ENCODE results near the gene DIS3L. TPM values are rescaled to one million over a fixed set of nuclear protein-coding genes. Genes with fewer than 3 reads are reported as not detected.

Gene DIS3L
- total and polyA plus RNA-seq, 2 donors (not counting 3 experiments of a cell fraction or from before 2014, with no cell fraction given): 7.8 to 27.9 TPM

DNA sequence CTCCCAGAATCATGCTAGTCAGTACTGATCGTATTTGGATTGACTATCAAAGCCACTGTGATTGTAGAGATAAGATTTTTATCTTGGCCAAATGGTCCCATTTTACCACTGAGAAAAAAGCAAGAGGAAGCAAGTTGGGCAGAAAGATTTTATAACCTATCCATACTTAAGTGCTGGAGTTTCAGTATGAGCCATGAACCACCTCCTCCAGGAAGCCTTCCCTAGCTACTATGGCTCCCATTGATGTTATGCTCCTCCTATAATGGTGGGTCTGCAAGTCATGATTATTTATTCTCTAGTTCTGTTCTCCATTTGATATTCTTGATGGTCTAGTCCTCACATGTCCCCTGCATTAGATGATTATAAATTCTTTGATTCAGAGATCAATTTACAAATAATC lies 46.4 kb upstream of the DIS3L start:
- Histone ChIP-seq H3K4me3 (replicated peaks in 1 of 3; ENCODE audit: insufficient read depth in 1 of 3, low read depth in 1 of 3, low read length in 3 of 3) (no peak overlapping the region), H3K9me3 (replicated peaks; ENCODE audit: control insufficient read depth, insufficient read depth, low read length) (no peaks in the 10 kb centered on the region), H3K27ac (ENCODE audit: insufficient read depth, low read depth, low read length) (no peak overlapping the region), H2AFZ (ENCODE audit: low read depth, low read length) (no peak overlapping the region), H3K27me3 (ENCODE audit: control insufficient read depth in 2 of 2, insufficient read depth in 2 of 2, low read length in 2 of 2) (peaks cover 42 to 48% of the 10 kb centered on the region in 2 experiments), H3K9ac (replicated peaks; ENCODE audit: extremely low read depth, insufficient read depth, low read length) (no peak overlapping the region), H3K4me1 (ENCODE audit: control insufficient read depth, extremely low read depth, insufficient read depth, low read length) (no peaks in the 10 kb centered on the region), H4K20me1 (replicated peaks; ENCODE audit: control insufficient read depth, extremely low read depth, insufficient read depth, low read length) (no peaks in the 10 kb centered on the region), H3K4me2 (ENCODE audit: insufficient read depth, low read length) (no peak overlapping the region), H3K79me2 (ENCODE audit: control insufficient read depth, insufficient read depth, low read length) (no peaks in the 10 kb centered on the region), H3K36me3 (ENCODE audit: control insufficient read depth in 2 of 2, extremely low read depth in 1 of 2, insufficient read depth in 2 of 2, low read length in 2 of 2) (no peaks in the 10 kb centered on the region), H3K9me1 (replicated peaks; ENCODE audit: control insufficient read depth, extremely low read depth, insufficient read depth, low read length) (no peaks in the 10 kb centered on the region)
- no peak for FAIRE-seq
- dilution Hi-C loops (cut with MboI; ENCODE audit: extremely low pct_ligation_motif_present, low sequenced_read_pairs) (no loop called here), intact Hi-C loops (cut with micrococcal nuclease) (no loop called here)
- ChIA-PET POLR2A (no interaction called here), CTCF (no interaction called here)
- DNase-seq (ENCODE audit: low read depth, low spot score): no peak
- no TSS peak for BruUV-seq (replicated peaks)
- TF ChIP-seq, protein P1, sequence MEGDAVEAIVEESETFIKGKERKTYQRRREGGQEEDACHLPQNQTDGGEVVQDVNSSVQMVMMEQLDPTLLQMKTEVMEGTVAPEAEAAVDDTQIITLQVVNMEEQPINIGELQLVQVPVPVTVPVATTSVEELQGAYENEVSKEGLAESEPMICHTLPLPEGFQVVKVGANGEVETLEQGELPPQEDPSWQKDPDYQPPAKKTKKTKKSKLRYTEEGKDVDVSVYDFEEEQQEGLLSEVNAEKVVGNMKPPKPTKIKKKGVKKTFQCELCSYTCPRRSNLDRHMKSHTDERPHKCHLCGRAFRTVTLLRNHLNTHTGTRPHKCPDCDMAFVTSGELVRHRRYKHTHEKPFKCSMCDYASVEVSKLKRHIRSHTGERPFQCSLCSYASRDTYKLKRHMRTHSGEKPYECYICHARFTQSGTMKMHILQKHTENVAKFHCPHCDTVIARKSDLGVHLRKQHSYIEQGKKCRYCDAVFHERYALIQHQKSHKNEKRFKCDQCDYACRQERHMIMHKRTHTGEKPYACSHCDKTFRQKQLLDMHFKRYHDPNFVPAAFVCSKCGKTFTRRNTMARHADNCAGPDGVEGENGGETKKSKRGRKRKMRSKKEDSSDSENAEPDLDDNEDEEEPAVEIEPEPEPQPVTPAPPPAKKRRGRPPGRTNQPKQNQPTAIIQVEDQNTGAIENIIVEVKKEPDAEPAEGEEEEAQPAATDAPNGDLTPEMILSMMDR (IDR thresholded peaks at IDR 0.05; ENCODE audit: extremely low read depth in 1 of 2, insufficient read depth in 1 of 2, low read depth in 1 of 2, low read length in 2 of 2): no peak
- TF ChIP-seq EZH2 (IDR thresholded peaks at IDR 0.05; ENCODE audit: borderline replicate concordance, low read depth, low read length, severe bottlenecking) (no peak), MYC (IDR thresholded peaks at IDR 0.05; ENCODE audit: low read depth, low read length) (no peak), POLR2AphosphoS5 (IDR thresholded peaks at IDR 0.05; ENCODE audit: insufficient read depth, low read depth, low read length) (no peak), POLR2A (IDR thresholded peaks at IDR 0.05; ENCODE audit: low read depth, low read length) (no peak), FOS (IDR thresholded peaks at IDR 0.05; ENCODE audit: borderline replicate concordance, insufficient read depth, low read length) (no peak), GATA2 (IDR thresholded peaks at IDR 0.05; ENCODE audit: insufficient read depth, insufficient read length, low read depth, low read length) (no peak), JUN (IDR thresholded peaks at IDR 0.05; ENCODE audit: borderline replicate concordance, insufficient read depth, insufficient read length, low read depth) (no peak)
- TF ChIP-seq, protein P2, sequence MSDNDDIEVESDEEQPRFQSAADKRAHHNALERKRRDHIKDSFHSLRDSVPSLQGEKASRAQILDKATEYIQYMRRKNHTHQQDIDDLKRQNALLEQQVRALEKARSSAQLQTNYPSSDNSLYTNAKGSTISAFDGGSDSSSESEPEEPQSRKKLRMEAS (IDR thresholded peaks at IDR 0.05; ENCODE audit: insufficient read depth, insufficient read length): no peak
